ENCODE results near the gene MAP10.

- no peak for TF ChIP-seq YY1 (IDR thresholded peaks at IDR 0.05; ENCODE audit: insufficient read depth, insufficient read length)
- no peak for TF ChIP-seq ZNF274 (IDR thresholded peaks at IDR 0.05; ENCODE audit: low read depth, low read length)
Observed at GRCh38 chr1:232813097-232813496, 7.9 kb downstream of the MAP10 start.

All from NT2/D1 (cell line).